HepG2 (cell line): ENCODE measurements around the gene GPR55.

ENCODE experiments used
- BHLHE40 ChIP-seq: IDR thresholded peaks from 2 replicates; pipeline ENCODE4 v1.6.1; 2011; ENCODE audit warnings: low read length, improper control_type of control experiment
- EZH2 ChIP-seq: conservative IDR thresholded peaks from 2 replicates; pipeline ENCODE4 v1.6.1; 2012; ENCODE audit warnings: mild to moderate bottlenecking, low read depth, low read length, moderate library complexity
- NBN ChIP-seq: fragments of 450-650 bp; conservative IDR thresholded peaks from 2 replicates; pipeline ENCODE4 v1.6.1; 2017
- NR2F2 ChIP-seq: IDR thresholded peaks from 2 replicates; pipeline ENCODE4 v1.6.1; 2012; ENCODE audit warnings: low read depth, inconsistent platforms, borderline replicate concordance
- TAF1 ChIP-seq: sonication (generic); formaldehyde crosslinking; IDR thresholded peaks from 2 replicates; pipeline ENCODE4 v1.4.0; 2020; ENCODE audit warnings: missing genetic modification reagents
- TEAD2 ChIP-seq: sonication (generic); formaldehyde crosslinking; IDR thresholded peaks from 2 replicates; pipeline ENCODE4 v1.9.0; 2021; ENCODE audit warnings: missing genetic modification reagents
- XBP1 ChIP-seq: sonication (generic); formaldehyde crosslinking; IDR thresholded peaks from 2 replicates; pipeline ENCODE4 v1.5.0; 2020; ENCODE audit warnings: missing genetic modification reagents
- ZNF12 ChIP-seq: sonication (generic); formaldehyde crosslinking; IDR thresholded peaks from 2 replicates; pipeline ENCODE4 v1.5.0; 2020; ENCODE audit warnings: missing genetic modification reagents
- ZNF558 ChIP-seq: sonication (generic); formaldehyde crosslinking; IDR thresholded peaks from 2 replicates; pipeline ENCODE4 v1.9.0; 2022; ENCODE audit warnings: mild to moderate bottlenecking, missing genetic modification reagents, borderline replicate concordance
- ZZZ3 ChIP-seq: sonication (generic); formaldehyde crosslinking; IDR thresholded peaks from 2 replicates; pipeline ENCODE4 v1.4.0; 2020; ENCODE audit warnings: missing genetic modification reagents, mild to moderate bottlenecking, borderline replicate concordance
- TF ChIP-seq, protein P1 (sequence below): sonication (generic); formaldehyde crosslinking; IDR thresholded peaks from 2 replicates; pipeline ENCODE4 v1.5.0; 2020; ENCODE audit warnings: mild to moderate bottlenecking, missing genetic modification reagents, moderate library complexity

- TF ChIP-seq ZNF12 (CRISPR knock-in tag) (no peak), ZNF558 (no peak), XBP1 (CRISPR knock-in tag) (no peak), BHLHE40 (no peak), TAF1 (CRISPR knock-in tag) (no peak), EZH2 (no peak), NBN (no peak), NR2F2 (no peak), TEAD2 (no peak), ZZZ3 (no peak)
- TF ChIP-seq, protein P1, sequence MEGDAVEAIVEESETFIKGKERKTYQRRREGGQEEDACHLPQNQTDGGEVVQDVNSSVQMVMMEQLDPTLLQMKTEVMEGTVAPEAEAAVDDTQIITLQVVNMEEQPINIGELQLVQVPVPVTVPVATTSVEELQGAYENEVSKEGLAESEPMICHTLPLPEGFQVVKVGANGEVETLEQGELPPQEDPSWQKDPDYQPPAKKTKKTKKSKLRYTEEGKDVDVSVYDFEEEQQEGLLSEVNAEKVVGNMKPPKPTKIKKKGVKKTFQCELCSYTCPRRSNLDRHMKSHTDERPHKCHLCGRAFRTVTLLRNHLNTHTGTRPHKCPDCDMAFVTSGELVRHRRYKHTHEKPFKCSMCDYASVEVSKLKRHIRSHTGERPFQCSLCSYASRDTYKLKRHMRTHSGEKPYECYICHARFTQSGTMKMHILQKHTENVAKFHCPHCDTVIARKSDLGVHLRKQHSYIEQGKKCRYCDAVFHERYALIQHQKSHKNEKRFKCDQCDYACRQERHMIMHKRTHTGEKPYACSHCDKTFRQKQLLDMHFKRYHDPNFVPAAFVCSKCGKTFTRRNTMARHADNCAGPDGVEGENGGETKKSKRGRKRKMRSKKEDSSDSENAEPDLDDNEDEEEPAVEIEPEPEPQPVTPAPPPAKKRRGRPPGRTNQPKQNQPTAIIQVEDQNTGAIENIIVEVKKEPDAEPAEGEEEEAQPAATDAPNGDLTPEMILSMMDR (CRISPR knock-in tag) = no peak
Observed at GRCh38 chr2:230866756-230867523, 58.1 kb downstream of the GPR55 start.
